Measurements from ENCODE around the gene RGR.

- no peak for TF ChIP-seq CTCF (IDR thresholded peaks at IDR 0.05)
- no peak for TF ChIP-seq POLR2A (IDR thresholded peaks at IDR 0.05; ENCODE audit: low read length)
- TF ChIP-seq BHLHE40 (IDR thresholded peaks at IDR 0.05; ENCODE audit: low read depth, low read length) = no peak
- TF ChIP-seq KDM5A (IDR thresholded peaks at IDR 0.05) = no peak
- no peak for TF ChIP-seq FOSB (CRISPR knock-in tag; IDR thresholded peaks at IDR 0.05)
- no peak for TF ChIP-seq USF2 (IDR thresholded peaks at IDR 0.05)
Measured at GRCh38 chr10:84244651-84245270, at the start of gene RGR.

All from A549 (cell line).